Amniotic epithelial cell (primary cell): ENCODE data around the gene COL4A2.
A peak's percentile ranks its signal among the peaks of the same experiment; 100 is the strongest.

Experiments used
- DNase-seq: peaks from one replicate; pipeline ENCODE4 v3.0.0-alpha.2; 2010; ENCODE audit warnings: low read depth

COL4A2 gene

GRCh38 chr13:110306960-110307766 is at the start of gene COL4A2, which contains the start of gene COL4A1:
COL4A2 (plus strand) TSS chr13:110307284; CDS start chr13:110307904, 620 bp downstream.
COL4A1 (minus strand) TSS chr13:110307157; CDS start chr13:110307027, 130 bp downstream.
- DNase-seq, result peak; percentile 74

- DNase-seq, result no peak
These were observed 49.7 kb upstream of the COL4A2 start for GRCh38 chr13:110257408-110257807.

GRCh38 chr13:110258876-110259631 is 48.0 kb upstream of the COL4A2 start:
- no peak for DNase-seq

GRCh38 chr13:110259651-110260050 is 47.4 kb upstream of the COL4A2 start:
- no peak for DNase-seq

- no peak for DNase-seq
These were observed 45.7 kb upstream of the COL4A2 start for GRCh38 chr13:110261166-110262081.

- DNase-seq, result no peak
These were observed 45.0 kb upstream of the COL4A2 start for GRCh38 chr13:110262082-110262436.

GRCh38 chr13:110262508-110263291 is 44.4 kb upstream of the COL4A2 start:
- DNase-seq, result peak; percentile 64

DNA sequence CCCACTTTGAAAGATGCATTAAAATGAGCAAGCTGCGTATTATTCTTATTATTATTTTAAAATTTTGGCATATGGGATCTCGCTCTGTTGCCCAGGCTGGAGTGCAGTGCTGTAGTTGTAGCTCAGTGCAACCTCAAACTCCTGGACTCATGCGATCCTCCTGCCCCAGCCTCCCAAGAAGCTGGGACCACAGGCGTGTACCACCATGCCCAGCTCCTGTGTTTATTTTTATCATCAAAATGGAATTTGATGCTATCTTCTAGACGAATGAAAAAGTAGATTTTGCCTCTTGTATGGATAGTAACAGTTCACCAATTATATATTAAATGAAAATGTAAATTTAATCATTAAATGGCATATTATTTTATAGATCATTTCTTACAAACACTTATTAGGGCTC is 43.7 kb upstream of the COL4A2 start:
- DNase-seq, result no peak

DNA sequence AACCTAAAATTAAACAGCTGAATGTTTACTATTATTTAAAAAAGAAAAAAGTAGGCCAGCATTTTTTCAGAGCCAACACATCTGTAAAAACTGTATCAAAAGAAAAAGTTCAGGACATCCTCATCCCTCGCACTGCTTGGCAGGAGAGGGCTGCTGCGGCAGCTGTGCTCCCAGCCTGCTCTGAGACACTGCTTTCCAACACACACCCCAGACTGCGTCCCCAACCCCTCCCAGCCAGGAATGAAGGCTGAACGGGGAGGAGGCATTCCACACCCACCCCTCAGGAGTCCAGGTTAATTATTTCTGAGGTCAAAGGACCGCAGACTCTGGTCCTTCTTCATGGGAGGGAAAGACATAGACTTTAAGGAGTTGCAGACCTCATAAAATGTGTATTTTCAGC is 43.2 kb upstream of the COL4A2 start:
- DNase-seq, result no peak

- DNase-seq, result no peak
These were observed 42.3 kb upstream of the COL4A2 start for GRCh38 chr13:110264685-110265275.

DNA sequence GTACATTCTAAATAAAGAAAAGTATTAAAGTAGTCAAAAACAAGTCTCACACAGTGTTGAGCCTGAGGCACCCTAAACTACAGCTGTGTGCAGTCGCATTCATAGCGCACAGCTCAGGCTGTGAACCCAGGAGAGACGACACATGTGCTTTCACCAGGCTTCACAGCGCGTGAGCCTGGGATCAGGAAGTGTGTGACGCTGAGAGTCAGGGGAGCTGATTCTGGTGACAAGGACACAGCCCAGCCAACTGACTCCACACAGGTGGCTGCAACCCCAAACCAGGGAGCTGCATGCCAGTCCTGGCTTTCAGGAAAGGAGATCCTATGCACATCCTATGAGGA is 41.8 kb upstream of the COL4A2 start:
- no peak for DNase-seq

- no peak for DNase-seq
These were observed 41.2 kb upstream of the COL4A2 start for GRCh38 chr13:110265682-110266430.

DNA sequence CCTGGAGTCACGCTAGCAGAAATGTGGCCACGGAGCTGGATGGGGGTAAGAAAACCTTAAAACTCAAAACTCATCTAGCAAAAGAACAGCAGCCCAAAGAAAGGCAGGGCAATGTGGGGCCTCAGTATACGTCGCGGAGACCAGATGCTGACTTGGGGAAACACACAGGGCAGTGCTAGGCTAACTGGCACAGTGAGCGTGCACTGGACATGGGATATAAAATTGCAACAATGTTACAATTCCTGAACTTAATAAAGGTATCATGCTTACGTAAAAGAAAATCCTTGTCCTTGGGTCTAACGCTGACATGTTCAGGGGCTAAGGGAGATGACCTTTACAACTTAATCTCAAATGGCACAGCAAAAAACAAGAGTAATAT is 40.7 kb upstream of the COL4A2 start:
- DNase-seq, result no peak

- DNase-seq, result no peak
These were observed 40.1 kb upstream of the COL4A2 start for GRCh38 chr13:110266983-110267382.

DNA sequence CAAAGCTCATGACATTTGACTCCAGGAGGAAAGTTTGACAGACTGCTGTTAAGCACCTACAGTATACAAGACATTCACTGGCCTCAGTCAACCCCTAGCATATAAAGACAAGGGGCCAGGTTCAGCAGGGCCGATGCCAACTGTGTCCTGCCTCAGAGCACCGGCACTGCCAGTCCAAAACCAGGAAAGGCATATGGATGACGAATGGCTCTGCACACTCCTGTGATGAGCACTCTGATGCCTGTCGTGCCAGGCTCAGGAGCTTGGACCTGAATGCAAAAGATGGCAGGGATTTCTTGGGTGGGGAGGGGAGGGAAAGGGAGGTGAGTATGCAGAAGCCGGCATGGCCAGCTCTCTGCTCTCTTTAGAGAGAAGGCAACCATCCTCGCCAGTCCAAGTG is 39.0 kb upstream of the COL4A2 start:
- no peak for DNase-seq

- DNase-seq, result no peak
These were observed 38.4 kb upstream of the COL4A2 start for GRCh38 chr13:110268576-110269185.

DNA sequence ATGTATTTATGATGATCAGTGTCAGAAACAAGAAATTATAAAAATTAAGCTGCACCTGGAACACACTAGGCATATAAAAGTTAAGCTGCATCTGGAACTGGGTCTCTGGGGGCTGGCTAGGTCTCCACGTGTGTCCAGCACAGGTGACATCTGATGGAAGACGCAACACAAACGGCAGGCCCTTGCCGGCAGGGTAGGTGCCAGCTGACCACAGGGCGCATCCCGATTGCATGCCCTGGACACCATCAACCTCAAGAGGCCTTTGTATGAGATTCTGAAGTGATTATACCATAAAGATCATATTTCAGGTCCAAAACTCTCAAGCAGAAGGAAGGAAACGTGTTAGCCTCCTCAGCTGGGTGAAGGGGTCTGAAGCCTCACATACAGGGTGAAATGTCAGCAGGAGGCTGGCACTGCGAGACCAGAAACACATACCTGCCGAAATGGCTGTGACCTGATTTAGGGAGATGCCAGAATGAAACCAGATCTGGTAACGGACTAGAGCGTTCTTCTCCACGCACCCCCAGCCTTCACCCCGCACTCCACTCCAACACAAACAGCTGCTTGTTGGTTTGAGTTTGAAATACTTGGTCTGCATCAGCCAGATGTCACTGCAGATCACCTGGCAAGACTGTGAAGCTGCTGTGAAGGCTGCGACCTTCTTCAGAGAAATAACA is 37.4 kb upstream of the COL4A2 start:
- no peak for DNase-seq

DNA sequence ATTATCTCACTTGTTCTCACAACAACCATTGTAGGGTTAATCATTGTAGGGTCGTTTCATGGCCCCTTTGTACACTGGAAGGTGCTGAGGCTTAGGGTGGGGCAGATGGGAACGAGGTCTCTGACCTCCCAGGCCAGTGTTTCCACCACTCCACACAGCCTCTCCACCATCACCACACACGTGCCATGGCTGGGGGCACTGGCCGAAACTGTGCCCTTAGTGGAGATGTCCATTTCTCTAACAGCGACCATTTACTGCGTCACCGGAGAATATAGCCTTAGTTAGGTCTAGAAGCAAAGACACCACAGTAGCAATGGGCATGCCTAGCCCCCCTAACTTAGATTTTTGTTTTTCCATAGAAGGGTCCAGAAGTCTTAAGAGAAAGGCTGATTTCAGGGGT is 36.6 kb upstream of the COL4A2 start:
- DNase-seq, result no peak

GRCh38 chr13:110271313-110271712 is 35.8 kb upstream of the COL4A2 start:
- DNase-seq, result no peak
